Measurements from ENCODE around the gene C3orf70. TPM values are rescaled to one million over a fixed set of nuclear protein-coding genes. Genes with fewer than 3 reads are reported as not detected.

The C3orf70 gene
- total and polyA plus RNA-seq, 2 of the 8 experiments (the other 6 are each of a cell fraction or from before 2014, with no cell fraction given): 1.7 to 2.0 TPM

DNA sequence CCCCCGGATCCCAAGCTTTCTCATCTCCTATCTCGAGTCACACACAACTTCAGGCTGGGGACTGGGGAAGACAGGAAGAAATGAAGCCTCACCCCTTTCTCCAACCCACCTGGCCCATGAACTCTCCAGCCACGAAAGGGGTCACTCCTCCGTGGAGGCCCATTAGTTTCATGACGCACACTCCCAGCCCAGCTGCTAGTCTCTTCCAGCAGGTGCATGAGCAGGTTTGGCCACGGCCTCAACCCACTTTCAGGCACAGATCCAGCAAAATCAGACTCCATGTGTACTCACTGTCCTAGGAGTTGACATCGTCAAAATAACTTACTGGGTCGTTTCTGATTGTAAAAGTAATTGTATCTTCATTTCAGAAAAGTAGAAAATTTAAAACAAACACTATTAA lies 76.6 kb downstream of the C3orf70 start:
- WGBS, 2 experiments (ENCODE audit: extremely low coverage in 1 of 2, insufficient coverage in 1 of 2, insufficient read length in 1 of 2, insufficient replicate concordance in 2 of 2, low coverage in 1 of 2, low lambda C conversion rate in 2 of 2, missing lambda C conversion rate in 1 of 2): 86% methylated on average over 8 of the region's 8 CpGs; no CpG with 5 or more reads in 1 of the 2 experiments
- H2BK20ac ChIP-seq (ENCODE audit: low read length): no peak overlapping the region
- H3K14ac ChIP-seq (ENCODE audit: insufficient read length): no peak overlapping the region
- H3K79me1 ChIP-seq (ENCODE audit: low read depth, low read length): no peaks in the 10 kb centered on the region
- no peaks in the 10 kb centered on the region for H3K36me3 ChIP-seq (ENCODE audit: control insufficient read depth in 2 of 4, insufficient read depth in 4 of 4, low read length in 3 of 4)
- CTCF ChIA-PET (ENCODE audit: partially characterized antibody): interaction anchor here (1.3 to 2.0 kb wide), 4 partner anchors 10 to 106 kb away, joined by 3 to 10 read pairs (median 7); no protein-coding TSS in a partner anchor
- H3K4me1 ChIP-seq (replicated peaks in 1 of 4; ENCODE audit: control insufficient read depth in 3 of 4, insufficient read depth in 4 of 4, low read length in 3 of 4): no peaks in the 10 kb centered on the region; a peak in 1 of 7 replicates
- H3K79me2 ChIP-seq (ENCODE audit: control insufficient read depth in 1 of 2, insufficient read depth in 2 of 2, low read length in 2 of 2): no peaks in the 10 kb centered on the region
- H3K9me3 ChIP-seq (ENCODE audit: insufficient read depth in 2 of 2, low read depth in 1 of 2, low read length in 1 of 2): no peaks in the 10 kb centered on the region
- POLR2A ChIA-PET (ENCODE audit: partially characterized antibody): no interaction called here
- H2BK5ac ChIP-seq (ENCODE audit: low read depth, low read length): no peak overlapping the region
- no peak overlapping the region for H3K18ac ChIP-seq (ENCODE audit: extremely low read depth, low read length)
- H3K27me3 ChIP-seq (replicated peaks in 1 of 4; ENCODE audit: control insufficient read depth in 3 of 4, extremely low read depth in 1 of 4, insufficient read depth in 3 of 4, low read length in 3 of 4): no peaks in the 10 kb centered on the region; a peak in 2 of 7 replicates
- no peak overlapping the region for H2BK12ac ChIP-seq (ENCODE audit: low read depth, low read length)
- H4K5ac ChIP-seq (ENCODE audit: insufficient read length, low read depth, low read length): no peak overlapping the region
- H4K20me1 ChIP-seq (replicated peaks in 1 of 2; ENCODE audit: control insufficient read depth in 1 of 2, insufficient read depth in 2 of 2, low read length in 2 of 2): no peaks in the 10 kb centered on the region
- TF ChIP-seq NANOG (IDR thresholded peaks at IDR 0.05; ENCODE audit: insufficient read depth, low read depth, low read length, poor library complexity, severe bottlenecking) (no peak), GABPA (IDR thresholded peaks at IDR 0.05; ENCODE audit: borderline replicate concordance, insufficient read depth, low read length) (no peak), MAFK (IDR thresholded peaks at IDR 0.05; ENCODE audit: low read depth, low read length) (no peak), FOSL1 (IDR thresholded peaks at IDR 0.05; ENCODE audit: insufficient read depth, low read depth, low read length) (no peak), POU5F1 (IDR thresholded peaks at IDR 0.05; ENCODE audit: low read depth, low read length) (no peak), PHF8 (conservative IDR thresholded peaks at IDR 0.05; ENCODE audit: low read depth, low read length) (no peak), TEAD4 (IDR thresholded peaks at IDR 0.05; ENCODE audit: low read depth, low read length) (no peak), KDM4A (IDR thresholded peaks at IDR 0.05; ENCODE audit: low read depth, low read length, severe bottlenecking) (no peak), JUND (IDR thresholded peaks at IDR 0.05; ENCODE audit: low read length) (no peak), CREB1 (IDR thresholded peaks at IDR 0.05) (no peak), CBX8 (IDR thresholded peaks at IDR 0.05; ENCODE audit: borderline replicate concordance, low read depth, low read length) (no peak), CHD2 (IDR thresholded peaks at IDR 0.05; ENCODE audit: low read length) (no peak), BACH1 (IDR thresholded peaks at IDR 0.05; ENCODE audit: low read length) (no peak), RXRA (IDR thresholded peaks at IDR 0.05; ENCODE audit: insufficient read depth, low read depth, low read length) (no peak), TBP (IDR thresholded peaks at IDR 0.05; ENCODE audit: low read depth, low read length) (no peak), SIN3A (conservative IDR thresholded peaks at IDR 0.05 in 1 of 2, IDR thresholded peaks at IDR 0.05 in 1 of 2; ENCODE audit: low read depth in 1 of 2, low read length in 2 of 2) (no peak)
- no peak overlapping the region for H2BK15ac ChIP-seq (ENCODE audit: low read length)
- H4K91ac ChIP-seq (replicated peaks; ENCODE audit: insufficient read length, low read length): no peak overlapping the region
- H2AFZ ChIP-seq (ENCODE audit: low read length): no peak overlapping the region
- H2AK5ac ChIP-seq (ENCODE audit: low read depth, low read length): no peak overlapping the region
- H3K4ac ChIP-seq (replicated peaks; ENCODE audit: insufficient read length, low read depth, low read length): no peak overlapping the region
- no peak overlapping the region for H3K56ac ChIP-seq (replicated peaks; ENCODE audit: insufficient read length, low read depth, low read length)
- no peak overlapping the region for H2BK120ac ChIP-seq (replicated peaks; ENCODE audit: low read depth, low read length)
- no peak for FAIRE-seq
- no peak overlapping the region for H3K23ac ChIP-seq (ENCODE audit: insufficient read length)
- H3K9ac ChIP-seq (replicated peaks in 1 of 4; ENCODE audit: extremely low read depth in 1 of 4, low read depth in 3 of 4, low read length in 3 of 4): no peak overlapping the region
- no peaks in the 10 kb centered on the region for H3K23me2 ChIP-seq (ENCODE audit: low read depth, low read length)
- no peak overlapping the region for H3K4me2 ChIP-seq (ENCODE audit: insufficient read depth in 1 of 2, low read depth in 2 of 2, low read length in 2 of 2)
- no peak overlapping the region for H3K4me3 ChIP-seq (ENCODE audit: extremely low read depth in 1 of 4, insufficient read depth in 2 of 4, low read depth in 3 of 4, low read length in 4 of 4)
- no peak overlapping the region for H3K27ac ChIP-seq (ENCODE audit: low read depth, low read length)
- no peak overlapping the region for H4K8ac ChIP-seq (ENCODE audit: extremely low read depth, insufficient read depth, low read length)
- no peak for DNase-seq (ENCODE audit: low read depth in 1 of 2, low spot score in 2 of 2)
